ENCODE results near the gene ALG14. TPM values are rescaled to one million over a fixed set of nuclear protein-coding genes. Genes with fewer than 3 reads are reported as not detected.

The ALG14 gene
- total and polyA plus RNA-seq, 2 donors (not counting 1 experiment from before 2014, with no cell fraction given): 0.92 to 2.6 TPM

DNA sequence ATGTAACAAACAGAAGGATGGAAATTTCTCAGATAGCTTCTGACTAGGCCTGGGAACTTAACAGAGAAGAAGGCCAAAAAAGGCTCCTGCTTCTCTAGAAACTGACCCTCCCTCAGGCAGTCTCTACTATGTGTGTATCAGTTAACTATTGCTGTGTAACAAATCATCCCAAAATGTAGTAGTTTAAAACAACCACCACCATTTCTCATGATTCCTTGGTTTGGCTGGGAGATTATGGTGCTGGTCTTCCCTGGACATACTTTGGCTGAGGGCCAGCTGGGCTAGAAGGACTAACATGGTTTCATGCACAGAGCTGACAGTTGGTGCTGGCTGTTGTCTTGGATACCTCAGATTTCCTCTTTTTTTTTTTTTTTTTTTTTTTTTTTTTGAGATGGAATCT lies 119.6 kb downstream of the ALG14 start:
- intact Hi-C loops (cut with micrococcal nuclease): no loop called here
- H3K79me2 ChIP-seq (ENCODE audit: control insufficient read depth, insufficient read depth, low read length): no peaks in the 10 kb centered on the region
- H3K4me3 ChIP-seq (ENCODE audit: control extremely low read depth in 1 of 5, extremely low read depth in 1 of 5, insufficient read depth in 1 of 5, low read depth in 2 of 5, low read length in 4 of 5): no peak overlapping the region
- H3K36me3 ChIP-seq (replicated peaks in 1 of 2; ENCODE audit: control extremely low read depth in 1 of 2, control insufficient read depth in 1 of 2, extremely low read depth in 1 of 2, insufficient read depth in 2 of 2, low read length in 1 of 2): no peaks in the 10 kb centered on the region
- no peak overlapping the region for H3K9ac ChIP-seq (ENCODE audit: low read length)
- no peaks in the 10 kb centered on the region for H4K20me1 ChIP-seq (ENCODE audit: control insufficient read depth, insufficient read depth, low read length, poor library complexity, severe bottlenecking)
- no peaks in the 10 kb centered on the region for H3K9me3 Mint-ChIP-seq (ENCODE audit: insufficient read depth)
- H3K4me1 Mint-ChIP-seq: no peaks in the 10 kb centered on the region
- CTCF ChIA-PET: no interaction called here
- ATAC-seq (ENCODE audit: low read depth) (no peak), DNase-seq (no peak)
- peaks cover 0 to 2% (median 0%) of the 10 kb centered on the region in 3 donors for H3K9me3 ChIP-seq (ENCODE audit: control extremely low read depth in 1 of 3, control insufficient read depth in 2 of 3, insufficient read depth in 1 of 3, low read length in 2 of 3)
- H3K27me3 ChIP-seq (replicated peaks in 1 of 4; ENCODE audit: control extremely low read depth in 1 of 4, control insufficient read depth in 3 of 4, insufficient read depth in 4 of 4, low read length in 3 of 4): no peaks in the 10 kb centered on the region
- no peak overlapping the region for H3K27ac ChIP-seq (ENCODE audit: low read length in 2 of 2)
- TF ChIP-seq, protein P1, sequence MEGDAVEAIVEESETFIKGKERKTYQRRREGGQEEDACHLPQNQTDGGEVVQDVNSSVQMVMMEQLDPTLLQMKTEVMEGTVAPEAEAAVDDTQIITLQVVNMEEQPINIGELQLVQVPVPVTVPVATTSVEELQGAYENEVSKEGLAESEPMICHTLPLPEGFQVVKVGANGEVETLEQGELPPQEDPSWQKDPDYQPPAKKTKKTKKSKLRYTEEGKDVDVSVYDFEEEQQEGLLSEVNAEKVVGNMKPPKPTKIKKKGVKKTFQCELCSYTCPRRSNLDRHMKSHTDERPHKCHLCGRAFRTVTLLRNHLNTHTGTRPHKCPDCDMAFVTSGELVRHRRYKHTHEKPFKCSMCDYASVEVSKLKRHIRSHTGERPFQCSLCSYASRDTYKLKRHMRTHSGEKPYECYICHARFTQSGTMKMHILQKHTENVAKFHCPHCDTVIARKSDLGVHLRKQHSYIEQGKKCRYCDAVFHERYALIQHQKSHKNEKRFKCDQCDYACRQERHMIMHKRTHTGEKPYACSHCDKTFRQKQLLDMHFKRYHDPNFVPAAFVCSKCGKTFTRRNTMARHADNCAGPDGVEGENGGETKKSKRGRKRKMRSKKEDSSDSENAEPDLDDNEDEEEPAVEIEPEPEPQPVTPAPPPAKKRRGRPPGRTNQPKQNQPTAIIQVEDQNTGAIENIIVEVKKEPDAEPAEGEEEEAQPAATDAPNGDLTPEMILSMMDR (IDR thresholded peaks at IDR 0.05): no peak
- POLR2A ChIA-PET: interaction anchor here (0.6 kb wide), 1 partner anchor 536 kb away, joined by 3 read pairs; no protein-coding TSS in a partner anchor
- no peaks in the 10 kb centered on the region for H3K27me3 Mint-ChIP-seq
- no peak overlapping the region for H3K27ac Mint-ChIP-seq
- no peak overlapping the region for H2AFZ ChIP-seq (ENCODE audit: insufficient read depth, low read depth, low read length, poor library complexity, severe bottlenecking)
- no peak overlapping the region for H3K4me3 Mint-ChIP-seq
- H3K4me2 ChIP-seq (replicated peaks; ENCODE audit: low read depth, low read length, poor library complexity, severe bottlenecking): no peak overlapping the region
- no peaks in the 10 kb centered on the region for H3K4me1 ChIP-seq (ENCODE audit: control insufficient read depth in 2 of 2, insufficient read depth in 2 of 2, low read length in 2 of 2)

DNA sequence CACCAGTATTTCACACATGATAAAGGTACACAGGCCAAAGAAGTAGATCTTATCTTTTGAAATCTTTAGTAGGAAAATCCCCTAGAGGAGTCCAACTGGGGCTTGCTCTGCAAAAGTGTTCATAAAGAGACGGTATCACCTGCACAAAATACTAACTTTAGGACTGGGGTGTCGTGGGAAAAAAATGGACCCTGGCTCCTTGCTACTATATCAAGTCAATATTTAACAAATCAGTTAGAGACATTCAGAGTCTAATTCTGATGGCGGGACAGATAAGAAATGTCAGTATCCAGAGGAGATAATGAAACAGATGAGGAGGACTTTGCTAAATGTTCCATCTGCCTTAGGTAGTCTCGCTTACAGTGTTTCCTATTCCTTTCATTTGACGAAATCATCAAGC lies 120.2 kb downstream of the ALG14 start:
- WGBS (ENCODE audit: insufficient coverage): no CpG with 5 or more reads among the region's 5 CpGs
- Histone ChIP-seq H3K9me3 (ENCODE audit: control extremely low read depth in 1 of 3, control insufficient read depth in 2 of 3, insufficient read depth in 1 of 3, low read length in 2 of 3) (peaks cover 0 to 2% (median 0%) of the 10 kb centered on the region in 3 donors), H3K4me1 (ENCODE audit: control insufficient read depth in 2 of 2, insufficient read depth in 2 of 2, low read length in 2 of 2) (no peaks in the 10 kb centered on the region), H3K4me3 (ENCODE audit: control extremely low read depth in 1 of 5, extremely low read depth in 1 of 5, insufficient read depth in 1 of 5, low read depth in 2 of 5, low read length in 4 of 5) (no peak overlapping the region), H2AFZ (ENCODE audit: insufficient read depth, low read depth, low read length, poor library complexity, severe bottlenecking) (no peak overlapping the region), H3K36me3 (replicated peaks in 1 of 2; ENCODE audit: control extremely low read depth in 1 of 2, control insufficient read depth in 1 of 2, extremely low read depth in 1 of 2, insufficient read depth in 2 of 2, low read length in 1 of 2) (no peaks in the 10 kb centered on the region), H3K27me3 (replicated peaks in 1 of 4; ENCODE audit: control extremely low read depth in 1 of 4, control insufficient read depth in 3 of 4, insufficient read depth in 4 of 4, low read length in 3 of 4) (no peaks in the 10 kb centered on the region), H3K9ac (ENCODE audit: low read length) (no peak overlapping the region), H3K79me2 (ENCODE audit: control insufficient read depth, insufficient read depth, low read length) (no peaks in the 10 kb centered on the region), H3K27ac (ENCODE audit: low read length in 2 of 2) (no peak overlapping the region), H3K4me2 (replicated peaks; ENCODE audit: low read depth, low read length, poor library complexity, severe bottlenecking) (no peak overlapping the region), H4K20me1 (ENCODE audit: control insufficient read depth, insufficient read depth, low read length, poor library complexity, severe bottlenecking) (no peaks in the 10 kb centered on the region)
- Mint-ChIP-seq H3K4me3 (no peak overlapping the region), H3K27ac (no peak overlapping the region), H3K27me3 (no peaks in the 10 kb centered on the region), H3K9me3 (ENCODE audit: insufficient read depth) (no peaks in the 10 kb centered on the region), H3K4me1 (no peaks in the 10 kb centered on the region)
- intact Hi-C loops (cut with micrococcal nuclease): no loop called here
- DNase-seq (no peak), ATAC-seq (ENCODE audit: low read depth) (no peak)
- no peak for TF ChIP-seq EZH2 (IDR thresholded peaks at IDR 0.05; ENCODE audit: borderline replicate concordance, insufficient read depth, low read depth, low read length, poor library complexity, severe bottlenecking)
- TF ChIP-seq, protein P1 (IDR thresholded peaks at IDR 0.05): no peak
- ChIA-PET CTCF (no interaction called here), POLR2A (interaction anchor here (0.6 kb wide), 1 partner anchor 535 kb away, joined by 3 read pairs; no protein-coding TSS in a partner anchor)
